HEK293 (cell line): ENCODE measurements around the gene SHBG.
A peak's percentile ranks its signal among the peaks of the same experiment; 100 is the strongest.

ENCODE experiments used
- CTCF ChIA-PET: fragments of 350-600 bp; formaldehyde crosslinking; extraction: SDS; loops from one replicate; lab custom pipeline; 2021; ENCODE audit warnings: antibody characterized with exemption; lab: Yijun Ruan, JAX
- POLR2A ChIA-PET: fragments of 300-600 bp; formaldehyde crosslinking; extraction: SDS; loops from one replicate; lab custom pipeline; 2020; ENCODE audit warnings: antibody characterized with exemption, inconsistent platforms; lab: Yijun Ruan, JAX
- H3K27ac ChIP-seq: fragments of 200-500 bp; sonication (Bioruptor generic); 2 replicates; pipeline ENCODE4 v1.5.1; 2014; ENCODE audit warnings: low read depth, low read length, control low read depth, inconsistent platforms; ENCODE audit errors: extremely low read depth
- H3K36me3 ChIP-seq, 2 experiments: fragments of 200-500 bp in 1 of 2; sonication (Bioruptor generic) in 1 of 2; 1 replicate in 1 of 2; 2 replicates in 1 of 2; pipeline ENCODE4 v1.5.1; 2014 to 2017; ENCODE audit warnings: inconsistent platforms in 2 of 2, low read length in 2 of 2; ENCODE audit not compliant: control insufficient read depth in 2 of 2, insufficient read depth in 1 of 2
- H3K4me1 ChIP-seq: fragments of 200-500 bp; sonication (Bioruptor generic); 2 replicates; pipeline ENCODE4 v1.5.1; 2014; ENCODE audit warnings: mild to moderate bottlenecking, low read length, inconsistent platforms; ENCODE audit not compliant: control insufficient read depth, insufficient read depth
- H3K4me3 ChIP-seq: 2 replicates; pipeline ENCODE4 v1.5.1; 2011; ENCODE audit warnings: low read depth, mild to moderate bottlenecking, control low read depth, low read length, moderate library complexity
- H3K9me3 ChIP-seq: fragments of 200-500 bp; sonication (Bioruptor generic); 2 replicates; pipeline ENCODE4 v1.5.1; 2014; ENCODE audit warnings: low read depth, low read length, inconsistent platforms; ENCODE audit not compliant: control insufficient read depth, insufficient read depth
- CTCF ChIP-seq: fragments of 450-650 bp; formaldehyde crosslinking; IDR thresholded peaks from 2 replicates; pipeline ENCODE4 v1.5.1; 2016; ENCODE audit warnings: missing biosample characterization, missing genetic modification characterization
- KLF1 ChIP-seq: fragments of 450-650 bp; formaldehyde crosslinking; IDR thresholded peaks from 2 replicates; pipeline ENCODE4 v1.5.1; 2016; ENCODE audit warnings: missing biosample characterization, missing genetic modification characterization
- PATZ1 ChIP-seq: fragments of 450-650 bp; formaldehyde crosslinking; IDR thresholded peaks from 2 replicates; pipeline ENCODE4 v1.5.1; 2016; ENCODE audit warnings: missing biosample characterization, missing genetic modification characterization
- PBX3 ChIP-seq: sonication (generic); formaldehyde crosslinking; IDR thresholded peaks from 2 replicates; pipeline ENCODE4 v1.8.1; 2022; ENCODE audit warnings: mild to moderate bottlenecking, moderate library complexity, missing genetic modification reagents
- PRDM2 ChIP-seq: fragments of 450-650 bp; formaldehyde crosslinking; IDR thresholded peaks from 2 replicates; pipeline ENCODE4 v1.5.1; 2016; ENCODE audit warnings: missing biosample characterization, missing genetic modification characterization, borderline replicate concordance
- TRIM28 ChIP-seq: IDR thresholded peaks from 2 replicates; pipeline ENCODE4 v1.6.1; 2011; ENCODE audit warnings: low read length, control low read depth, borderline replicate concordance
- ZFP69B ChIP-seq: fragments of 450-650 bp; formaldehyde crosslinking; IDR thresholded peaks from 2 replicates; pipeline ENCODE4 v1.5.1; 2016; ENCODE audit warnings: missing biosample characterization, missing genetic modification characterization
- ZNF18 ChIP-seq: fragments of 450-650 bp; formaldehyde crosslinking; IDR thresholded peaks from 2 replicates; pipeline ENCODE4 v1.5.1; 2016; ENCODE audit warnings: missing biosample characterization, missing genetic modification characterization
- ZNF221 ChIP-seq: fragments of 450-650 bp; formaldehyde crosslinking; IDR thresholded peaks from 2 replicates; pipeline ENCODE4 v1.5.1; 2017; ENCODE audit warnings: missing biosample characterization, missing genetic modification characterization, borderline replicate concordance
- ZNF37A ChIP-seq: fragments of 450-650 bp; IDR thresholded peaks from 2 replicates; pipeline ENCODE4 v1.5.1; 2018; ENCODE audit warnings: missing biosample characterization, missing genetic modification characterization
- ZNF488 ChIP-seq: fragments of 450-650 bp; formaldehyde crosslinking; IDR thresholded peaks from 2 replicates; pipeline ENCODE4 v1.5.1; 2016; ENCODE audit warnings: missing biosample characterization, missing genetic modification characterization
- ZNF521 ChIP-seq: fragments of 450-650 bp; formaldehyde crosslinking; IDR thresholded peaks from 2 replicates; pipeline ENCODE4 v1.5.1; 2017; ENCODE audit warnings: missing biosample characterization, mild to moderate bottlenecking, missing genetic modification characterization
- ZNF549 ChIP-seq: fragments of 450-650 bp; IDR thresholded peaks from 2 replicates; pipeline ENCODE4 v1.5.1; 2018; ENCODE audit warnings: missing biosample characterization, missing genetic modification characterization, mild to moderate bottlenecking, inconsistent platforms, moderate library complexity
- ZNF561 ChIP-seq: fragments of 450-650 bp; IDR thresholded peaks from 2 replicates; pipeline ENCODE4 v1.5.1; 2018; ENCODE audit warnings: missing biosample characterization, missing genetic modification characterization, borderline replicate concordance
- ZNF596 ChIP-seq: fragments of 450-650 bp; IDR thresholded peaks from 2 replicates; pipeline ENCODE4 v1.5.0; 2018; ENCODE audit warnings: missing biosample characterization, mild to moderate bottlenecking, missing genetic modification characterization, moderate library complexity
- ZNF623 ChIP-seq: fragments of 450-650 bp; formaldehyde crosslinking; IDR thresholded peaks from 2 replicates; pipeline ENCODE4 v1.5.1; 2016; ENCODE audit warnings: missing biosample characterization, missing genetic modification characterization
- ZNF704 ChIP-seq: fragments of 450-650 bp; formaldehyde crosslinking; IDR thresholded peaks from 2 replicates; pipeline ENCODE4 v1.5.1; 2016; ENCODE audit warnings: missing biosample characterization, missing genetic modification characterization
- ZSCAN4 ChIP-seq: fragments of 450-650 bp; formaldehyde crosslinking; IDR thresholded peaks from 2 replicates; pipeline ENCODE4 v1.5.1; 2017; ENCODE audit warnings: missing biosample characterization, missing genetic modification characterization

Gene SHBG

GRCh38 chr17:7656958-7657609 lies 27.1 kb downstream of the SHBG start (continued):
- TF ChIP-seq ZNF221 (tag by site-specific recombination) (no peak), TRIM28 (no peak), ZFP69B (no peak), PATZ1 (tag by site-specific recombination) (0 out of 2 replicates have a peak, but pooled peaks have one; percentile 28), ZNF18 (no peak), ZNF561 (tag by site-specific recombination) (0 out of 2 replicates have a peak, but pooled peaks have one; percentile 38), CTCF (tag by site-specific recombination) (0 out of 2 replicates have a peak, but pooled peaks have one; percentile 32), ZSCAN4 (no peak), ZNF521 (no peak), ZNF596 (tag by site-specific recombination) (no peak), ZNF704 (tag by site-specific recombination) (no peak)

- H3K4me3 ChIP-seq, result no peak overlapping the region
- CTCF ChIA-PET, result interaction anchor here (0.5 to 2.0 kb wide), 5 partner anchors 9 to 36 kb away, joined by 3 to 8 read pairs (median 5); partner anchors contain the start of gene WRAP53
- peaks cover 47 to 61% of the 10 kb centered on the region in 2 experiments; a peak in 2 of 3 replicates for H3K36me3 ChIP-seq
- no peaks in the 10 kb centered on the region for H3K4me1 ChIP-seq
- POLR2A ChIA-PET, result interaction anchor here (0.8 to 1.8 kb wide), 8 partner anchors 10 to 76 kb away, joined by 3 to 16 read pairs (median 4); partner anchors contain the start of genes ATP1B2, FXR2, SAT2 and TP53
- 0 out of 2 replicates have a peak overlapping the region, but pooled peaks have one; percentile 16 for H3K27ac ChIP-seq
- no peaks in the 10 kb centered on the region for H3K9me3 ChIP-seq
- TF ChIP-seq PBX3 (CRISPR knock-in tag) (no peak), ZNF37A (tag by site-specific recombination) (no peak), ZNF549 (tag by site-specific recombination) (no peak), KLF1 (tag by site-specific recombination) (no peak), PRDM2 (tag by site-specific recombination) (no peak), ZNF623 (tag by site-specific recombination) (no peak), ZNF488 (tag by site-specific recombination) (no peak)
Observed at GRCh38 chr17:7667656-7668406, 37.9 kb downstream of the SHBG start.
